WI38 (cell line): ENCODE data around the gene NDUFB4.
A peak's percentile ranks its signal among the peaks of the same experiment; 100 is the strongest.

Source experiments
- H3K4me3 ChIP-seq: 2 replicates; pipeline ENCODE4 v1.5.1; 2011; ENCODE audit warnings: low read depth, mild to moderate bottlenecking, control low read depth, low read length
- TF ChIP-seq, protein P1 (sequence below): IDR thresholded peaks from 2 replicates; pipeline ENCODE4 v1.5.1; 2012; ENCODE audit warnings: low read depth, mild to moderate bottlenecking, control low read depth, low read length

Gene NDUFB4

DNA sequence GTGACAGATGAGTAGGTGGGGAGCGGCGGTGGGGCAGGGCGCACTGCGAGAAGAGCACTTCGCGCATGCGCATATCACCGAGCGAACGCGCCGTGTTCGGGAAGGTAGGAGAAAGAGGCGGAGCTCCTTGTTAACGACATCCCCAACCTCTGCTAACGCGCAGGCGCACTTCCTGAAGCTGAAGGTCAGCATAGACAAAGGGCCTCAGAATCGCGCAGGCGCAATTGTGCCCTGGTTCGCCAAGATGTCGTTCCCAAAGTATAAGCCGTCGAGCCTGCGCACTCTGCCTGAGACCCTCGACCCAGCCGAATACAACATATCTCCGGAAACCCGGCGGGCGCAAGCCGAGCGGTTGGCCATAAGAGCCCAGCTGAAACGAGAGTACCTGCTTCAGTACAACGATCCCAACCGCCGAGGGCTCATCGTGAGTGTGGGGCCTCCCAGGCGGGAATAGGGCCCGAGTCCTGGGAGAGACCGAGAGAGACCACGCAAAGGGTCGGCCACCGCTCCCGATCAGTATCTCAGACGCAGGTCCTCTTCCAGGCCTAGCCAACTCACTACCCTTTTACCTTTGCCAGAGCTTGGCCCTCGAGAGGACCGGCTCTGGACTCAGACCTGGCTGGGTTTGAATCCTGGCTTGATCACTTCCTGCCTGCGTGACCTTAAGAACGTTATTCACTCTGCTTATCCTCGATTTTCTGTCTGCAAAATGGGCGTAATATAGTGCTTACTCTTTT, at the start of gene NDUFB4:
Gene NDUFB4 (plus strand): TSS at position 221 of the 737 bp plus-strand sequence. CDS start 24 bp downstream, at position 245.
- TF ChIP-seq, protein P1, sequence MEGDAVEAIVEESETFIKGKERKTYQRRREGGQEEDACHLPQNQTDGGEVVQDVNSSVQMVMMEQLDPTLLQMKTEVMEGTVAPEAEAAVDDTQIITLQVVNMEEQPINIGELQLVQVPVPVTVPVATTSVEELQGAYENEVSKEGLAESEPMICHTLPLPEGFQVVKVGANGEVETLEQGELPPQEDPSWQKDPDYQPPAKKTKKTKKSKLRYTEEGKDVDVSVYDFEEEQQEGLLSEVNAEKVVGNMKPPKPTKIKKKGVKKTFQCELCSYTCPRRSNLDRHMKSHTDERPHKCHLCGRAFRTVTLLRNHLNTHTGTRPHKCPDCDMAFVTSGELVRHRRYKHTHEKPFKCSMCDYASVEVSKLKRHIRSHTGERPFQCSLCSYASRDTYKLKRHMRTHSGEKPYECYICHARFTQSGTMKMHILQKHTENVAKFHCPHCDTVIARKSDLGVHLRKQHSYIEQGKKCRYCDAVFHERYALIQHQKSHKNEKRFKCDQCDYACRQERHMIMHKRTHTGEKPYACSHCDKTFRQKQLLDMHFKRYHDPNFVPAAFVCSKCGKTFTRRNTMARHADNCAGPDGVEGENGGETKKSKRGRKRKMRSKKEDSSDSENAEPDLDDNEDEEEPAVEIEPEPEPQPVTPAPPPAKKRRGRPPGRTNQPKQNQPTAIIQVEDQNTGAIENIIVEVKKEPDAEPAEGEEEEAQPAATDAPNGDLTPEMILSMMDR: no peak
- H3K4me3 ChIP-seq: peak within 1 kb of the TSS; percentile 92

- no peak overlapping the region for H3K4me3 ChIP-seq
- TF ChIP-seq, protein P1: no peak
These were observed 45.6 kb upstream of the NDUFB4 start for GRCh38 chr3:120550546-120550945.

DNA sequence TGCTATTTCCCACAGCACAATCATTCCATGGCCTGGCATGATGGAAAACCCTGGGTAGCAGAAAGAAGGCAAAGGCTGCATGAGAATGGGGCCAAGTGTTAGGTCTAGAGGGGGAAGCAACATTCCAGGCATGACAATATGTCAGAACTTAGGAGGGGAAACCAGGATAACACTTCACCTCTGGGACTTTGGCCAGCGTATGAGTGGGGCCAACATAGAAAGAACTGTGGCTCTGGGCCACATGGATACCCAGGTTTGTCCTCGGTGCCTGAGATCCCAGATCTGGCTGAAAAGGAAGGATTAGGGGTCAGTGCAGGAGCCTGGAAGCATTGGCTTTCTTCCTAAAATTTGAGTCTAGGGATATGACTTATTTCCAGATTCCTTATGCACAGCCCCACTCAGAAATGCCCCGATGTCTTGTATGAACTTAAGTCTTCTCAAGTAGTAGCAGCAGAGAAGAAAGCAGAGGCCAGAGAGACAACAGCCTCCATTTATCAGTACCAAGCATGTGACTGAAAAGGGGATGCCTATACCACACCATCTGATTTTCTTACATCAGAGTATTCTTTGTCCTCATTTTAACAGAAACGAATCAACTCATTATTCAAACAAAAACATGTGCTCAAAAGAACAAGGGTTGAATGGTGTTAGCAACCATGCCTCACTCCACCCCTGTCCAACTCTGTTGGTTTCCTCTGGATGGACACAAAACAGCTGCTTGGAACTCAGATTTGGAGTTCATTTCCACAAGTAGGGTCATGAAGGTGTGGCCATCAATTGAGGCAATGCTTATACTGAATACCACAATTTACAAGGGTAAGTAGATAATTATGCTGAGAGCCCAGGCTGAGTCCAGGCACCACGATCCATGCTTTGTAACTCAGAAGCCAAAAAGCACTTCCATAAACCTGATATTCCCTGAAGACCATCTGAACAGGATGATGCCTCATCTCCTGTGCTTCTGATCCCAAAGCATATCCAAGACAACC, 43.7 kb upstream of the NDUFB4 start:
- no peak overlapping the region for H3K4me3 ChIP-seq
- TF ChIP-seq, protein P1: no peak

DNA sequence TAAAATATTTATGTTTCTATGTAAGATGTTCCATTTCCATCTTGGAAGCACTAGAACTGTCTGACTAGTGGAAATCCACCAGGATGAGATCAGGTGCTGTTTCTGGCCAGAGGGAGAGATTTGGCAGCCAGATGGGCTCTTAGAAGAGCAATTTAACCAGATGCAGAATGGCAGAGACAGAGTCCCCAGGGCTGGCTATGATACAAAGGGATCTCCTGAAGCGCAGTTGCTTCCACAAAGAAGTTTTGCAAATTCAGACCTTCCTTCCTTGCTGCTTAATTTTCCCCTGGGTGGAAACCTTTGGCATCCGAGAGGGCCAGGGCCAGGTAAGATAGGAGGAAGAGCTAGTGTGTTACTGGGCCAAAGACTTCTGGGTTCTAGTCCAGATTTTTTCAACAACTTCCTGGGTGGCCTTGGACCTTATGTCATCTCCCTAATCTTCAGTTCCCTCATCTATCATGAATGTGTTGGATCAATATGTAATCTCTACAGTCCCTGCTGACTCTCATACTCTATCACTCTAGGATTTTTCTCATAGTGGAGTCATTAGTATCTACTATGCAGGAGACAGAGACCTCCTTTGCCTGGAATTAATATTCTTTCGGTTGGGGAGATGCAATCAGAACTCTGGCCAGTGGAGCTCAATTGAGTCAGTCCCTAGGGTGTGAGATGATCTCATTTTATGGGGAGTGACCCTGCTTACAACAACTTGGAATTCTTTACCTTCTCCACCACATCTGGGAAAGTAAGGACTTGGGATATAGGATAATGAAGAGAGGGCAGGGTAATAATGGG, 41.1 kb upstream of the NDUFB4 start:
- TF ChIP-seq, protein P1: no peak

GRCh38 chr3:120555657-120556509, 40.3 kb upstream of the NDUFB4 start:
- TF ChIP-seq, protein P1: no peak

More for the DNA sequence above, 41.1 kb upstream of the NDUFB4 start:
- H3K4me3 ChIP-seq: no peak overlapping the region

GRCh38 chr3:120557115-120557514, 39.0 kb upstream of the NDUFB4 start:
- TF ChIP-seq, protein P1: no peak
- H3K4me3 ChIP-seq: no peak overlapping the region

More at GRCh38 chr3:120555657-120556509, 40.3 kb upstream of the NDUFB4 start:
- H3K4me3 ChIP-seq: no peak overlapping the region
